K562 (cell line): ENCODE data around the gene OR9A2.

Source experiments
- TF ChIP-seq, protein P1 (sequence below): fragments of 450-650 bp; formaldehyde crosslinking; IDR thresholded peaks from 2 replicates; pipeline ENCODE4 v1.4.0; 2020; ENCODE audit warnings: mild to moderate bottlenecking, mixed read lengths
- TF ChIP-seq, protein P2 (sequence below), 3 experiments: IDR thresholded peaks in 2 of 3; conservative IDR thresholded peaks in 1 of 3; 2 replicates each; pipeline ENCODE4 v1.5.1; 2011 to 2012; ENCODE audit warnings: low read length in 3 of 3, mild to moderate bottlenecking in 3 of 3, control low read depth in 2 of 3, improper control_type of control experiment in 1 of 3, inconsistent platforms in 1 of 3, low read depth in 1 of 3, mixed read lengths in 1 of 3, moderate library complexity in 1 of 3; ENCODE audit not compliant: insufficient read depth in 2 of 3

DNA sequence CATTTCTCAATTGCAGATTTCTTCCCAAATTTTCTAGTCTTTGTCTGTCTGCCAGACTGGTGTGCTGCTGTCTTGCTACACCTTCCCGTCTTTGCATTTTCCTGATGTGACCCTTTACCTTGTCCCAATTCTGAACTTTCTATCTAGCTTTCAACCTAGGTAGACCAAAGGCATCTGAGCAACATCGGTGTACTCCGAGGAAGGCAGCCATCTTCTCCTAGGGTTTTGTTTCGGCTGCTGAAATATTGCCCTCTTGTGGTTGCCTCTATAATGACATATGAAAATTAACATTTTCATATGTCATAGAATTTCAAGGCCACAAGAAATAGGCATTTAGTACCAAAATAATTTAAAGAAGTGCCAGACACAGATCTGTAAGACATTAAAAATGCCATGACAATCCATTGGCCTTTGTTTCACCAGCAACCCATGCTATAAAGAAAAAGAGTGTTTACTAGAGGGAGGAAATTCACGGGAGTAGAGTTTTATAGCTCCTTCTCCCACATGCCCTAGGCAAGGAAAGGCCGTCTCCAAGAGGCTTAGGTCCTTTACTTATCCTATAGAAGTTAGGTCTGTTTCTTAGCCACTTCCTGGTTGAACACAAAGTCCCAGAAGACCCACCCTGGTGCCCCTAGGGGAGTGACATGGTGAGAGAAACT, 23.4 kb downstream of the OR9A2 start:
- TF ChIP-seq, protein P1, sequence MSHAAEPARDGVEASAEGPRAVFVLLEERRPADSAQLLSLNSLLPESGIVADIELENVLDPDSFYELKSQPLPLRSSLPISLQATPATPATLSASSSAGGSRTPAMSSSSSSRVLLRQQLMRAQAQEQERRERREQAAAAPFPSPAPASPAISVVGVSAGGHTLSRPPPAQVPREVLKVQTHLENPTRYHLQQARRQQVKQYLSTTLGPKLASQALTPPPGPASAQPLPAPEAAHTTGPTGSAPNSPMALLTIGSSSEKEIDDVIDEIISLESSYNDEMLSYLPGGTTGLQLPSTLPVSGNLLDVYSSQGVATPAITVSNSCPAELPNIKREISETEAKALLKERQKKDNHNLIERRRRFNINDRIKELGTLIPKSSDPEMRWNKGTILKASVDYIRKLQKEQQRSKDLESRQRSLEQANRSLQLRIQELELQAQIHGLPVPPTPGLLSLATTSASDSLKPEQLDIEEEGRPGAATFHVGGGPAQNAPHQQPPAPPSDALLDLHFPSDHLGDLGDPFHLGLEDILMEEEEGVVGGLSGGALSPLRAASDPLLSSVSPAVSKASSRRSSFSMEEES = no peak
- TF ChIP-seq, protein P2, sequence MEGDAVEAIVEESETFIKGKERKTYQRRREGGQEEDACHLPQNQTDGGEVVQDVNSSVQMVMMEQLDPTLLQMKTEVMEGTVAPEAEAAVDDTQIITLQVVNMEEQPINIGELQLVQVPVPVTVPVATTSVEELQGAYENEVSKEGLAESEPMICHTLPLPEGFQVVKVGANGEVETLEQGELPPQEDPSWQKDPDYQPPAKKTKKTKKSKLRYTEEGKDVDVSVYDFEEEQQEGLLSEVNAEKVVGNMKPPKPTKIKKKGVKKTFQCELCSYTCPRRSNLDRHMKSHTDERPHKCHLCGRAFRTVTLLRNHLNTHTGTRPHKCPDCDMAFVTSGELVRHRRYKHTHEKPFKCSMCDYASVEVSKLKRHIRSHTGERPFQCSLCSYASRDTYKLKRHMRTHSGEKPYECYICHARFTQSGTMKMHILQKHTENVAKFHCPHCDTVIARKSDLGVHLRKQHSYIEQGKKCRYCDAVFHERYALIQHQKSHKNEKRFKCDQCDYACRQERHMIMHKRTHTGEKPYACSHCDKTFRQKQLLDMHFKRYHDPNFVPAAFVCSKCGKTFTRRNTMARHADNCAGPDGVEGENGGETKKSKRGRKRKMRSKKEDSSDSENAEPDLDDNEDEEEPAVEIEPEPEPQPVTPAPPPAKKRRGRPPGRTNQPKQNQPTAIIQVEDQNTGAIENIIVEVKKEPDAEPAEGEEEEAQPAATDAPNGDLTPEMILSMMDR (IDR thresholded peaks at IDR 0.05 in 2 of 3, conservative IDR thresholded peaks at IDR 0.05 in 1 of 3; ENCODE audit: insufficient read depth in 2 of 3, low read depth in 1 of 3, low read length in 3 of 3) = peak; percentile 82 to 96 (median 83)
